HG03520 (cell line): ENCODE results near the gene TTC9B.
"Not testable (repeated sequence)": the region's sequence is repeated elsewhere in the genome, so short reads cannot be mapped to it uniquely, and the experiment has no call there.

Source experiments
- ATAC-seq: cut with Tn5 transposase; IDR thresholded peaks from one replicate; pipeline ENCODE4 v1.9.1; 2021; ENCODE audit warnings: mild to moderate bottlenecking, moderate library complexity; ENCODE audit not compliant: unreplicated experiment

Gene TTC9B

GRCh38 chr19:40177286-40178070 is 40.7 kb downstream of the TTC9B start:
- no peak for ATAC-seq

- no peak for ATAC-seq
Measured at GRCh38 chr19:40175820-40176219, 42.4 kb downstream of the TTC9B start.

- no peak for ATAC-seq
Measured at GRCh38 chr19:40174092-40174491, 44.1 kb downstream of the TTC9B start.

GRCh38 chr19:40171293-40171692 is 46.9 kb downstream of the TTC9B start:
- not testable (repeated sequence) for ATAC-seq

GRCh38 chr19:40170303-40170989 is 47.7 kb downstream of the TTC9B start:
- ATAC-seq: not testable (repeated sequence)

GRCh38 chr19:40169482-40170302 is 48.5 kb downstream of the TTC9B start:
- not testable (repeated sequence) for ATAC-seq
